Ovary (tissue), 3 donors: ENCODE results near the gene DEFB121.

Experiments used
- EP300 ChIP-seq: sonication (generic); formaldehyde crosslinking; IDR thresholded peaks from one replicate; pipeline ENCODE4 v1.6.1; 2017; ENCODE audit warnings: antibody characterized with exemption
- TF ChIP-seq, protein P1 (sequence below), 3 donors: fragments of 450-650 bp in 2 of 3; fragments of 200-600 bp in 1 of 3; IDR thresholded peaks; one replicate each; pipeline versions ENCODE4 v1.5.1 to v1.8.0; 2016 to 2022; ENCODE audit warnings: antibody characterized with exemption in 3 of 3, mild to moderate bottlenecking in 1 of 3
- donor health status: DM: no; HTN: no; CAD: no.

DNA sequence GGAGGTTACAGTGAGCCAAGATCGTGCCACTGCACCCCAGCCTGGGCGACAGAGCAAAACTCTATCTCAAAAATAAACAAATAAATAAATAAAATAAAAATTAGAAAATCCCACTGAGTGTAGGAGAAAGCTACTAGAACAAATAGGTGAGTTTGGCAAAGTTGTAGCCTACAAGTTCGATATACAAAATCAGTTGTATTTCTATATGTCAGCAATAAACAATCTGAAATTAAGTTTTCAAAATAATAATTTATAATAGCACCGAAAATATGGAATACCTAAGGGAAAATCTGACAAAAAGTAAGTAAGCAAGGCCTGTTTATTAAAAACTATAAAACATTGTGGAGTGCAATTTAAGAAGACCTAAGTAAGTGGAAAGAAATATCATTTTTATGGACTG lies 42.7 kb downstream of the DEFB121 start:
- TF ChIP-seq, protein P1, sequence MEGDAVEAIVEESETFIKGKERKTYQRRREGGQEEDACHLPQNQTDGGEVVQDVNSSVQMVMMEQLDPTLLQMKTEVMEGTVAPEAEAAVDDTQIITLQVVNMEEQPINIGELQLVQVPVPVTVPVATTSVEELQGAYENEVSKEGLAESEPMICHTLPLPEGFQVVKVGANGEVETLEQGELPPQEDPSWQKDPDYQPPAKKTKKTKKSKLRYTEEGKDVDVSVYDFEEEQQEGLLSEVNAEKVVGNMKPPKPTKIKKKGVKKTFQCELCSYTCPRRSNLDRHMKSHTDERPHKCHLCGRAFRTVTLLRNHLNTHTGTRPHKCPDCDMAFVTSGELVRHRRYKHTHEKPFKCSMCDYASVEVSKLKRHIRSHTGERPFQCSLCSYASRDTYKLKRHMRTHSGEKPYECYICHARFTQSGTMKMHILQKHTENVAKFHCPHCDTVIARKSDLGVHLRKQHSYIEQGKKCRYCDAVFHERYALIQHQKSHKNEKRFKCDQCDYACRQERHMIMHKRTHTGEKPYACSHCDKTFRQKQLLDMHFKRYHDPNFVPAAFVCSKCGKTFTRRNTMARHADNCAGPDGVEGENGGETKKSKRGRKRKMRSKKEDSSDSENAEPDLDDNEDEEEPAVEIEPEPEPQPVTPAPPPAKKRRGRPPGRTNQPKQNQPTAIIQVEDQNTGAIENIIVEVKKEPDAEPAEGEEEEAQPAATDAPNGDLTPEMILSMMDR (IDR thresholded peaks at IDR 0.05) = no peak
- TF ChIP-seq EP300 = no peak
